HG02623 (cell line): ENCODE results near the gene GREM1.

Source experiments
- ATAC-seq: cut with Tn5 transposase; IDR thresholded peaks from one replicate; pipeline ENCODE4 v1.9.1; 2021; ENCODE audit warnings: moderate library complexity; ENCODE audit not compliant: unreplicated experiment

GREM1 gene

DNA sequence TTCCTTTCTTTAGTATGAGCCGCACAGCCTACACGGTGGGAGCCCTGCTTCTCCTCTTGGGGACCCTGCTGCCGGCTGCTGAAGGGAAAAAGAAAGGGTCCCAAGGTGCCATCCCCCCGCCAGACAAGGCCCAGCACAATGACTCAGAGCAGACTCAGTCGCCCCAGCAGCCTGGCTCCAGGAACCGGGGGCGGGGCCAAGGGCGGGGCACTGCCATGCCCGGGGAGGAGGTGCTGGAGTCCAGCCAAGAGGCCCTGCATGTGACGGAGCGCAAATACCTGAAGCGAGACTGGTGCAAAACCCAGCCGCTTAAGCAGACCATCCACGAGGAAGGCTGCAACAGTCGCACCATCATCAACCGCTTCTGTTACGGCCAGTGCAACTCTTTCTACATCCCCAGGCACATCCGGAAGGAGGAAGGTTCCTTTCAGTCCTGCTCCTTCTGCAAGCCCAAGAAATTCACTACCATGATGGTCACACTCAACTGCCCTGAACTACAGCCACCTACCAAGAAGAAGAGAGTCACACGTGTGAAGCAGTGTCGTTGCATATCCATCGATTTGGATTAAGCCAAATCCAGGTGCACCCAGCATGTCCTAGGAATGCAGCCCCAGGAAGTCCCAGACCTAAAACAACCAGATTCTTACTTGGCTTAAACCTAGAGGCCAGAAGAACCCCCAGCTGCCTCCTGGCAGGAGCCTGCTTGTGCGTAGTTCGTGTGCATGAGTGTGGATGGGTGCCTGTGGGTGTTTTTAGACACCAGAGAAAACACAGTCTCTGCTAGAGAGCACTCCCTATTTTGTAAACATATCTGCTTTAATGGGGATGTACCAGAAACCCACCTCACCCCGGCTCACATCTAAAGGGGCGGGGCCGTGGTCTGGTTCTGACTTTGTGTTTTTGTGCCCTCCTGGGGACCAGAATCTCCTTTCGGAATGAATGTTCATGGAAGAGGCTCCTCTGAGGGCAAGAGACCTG, 13.2 kb downstream of the GREM1 start:
- no peak for ATAC-seq

DNA sequence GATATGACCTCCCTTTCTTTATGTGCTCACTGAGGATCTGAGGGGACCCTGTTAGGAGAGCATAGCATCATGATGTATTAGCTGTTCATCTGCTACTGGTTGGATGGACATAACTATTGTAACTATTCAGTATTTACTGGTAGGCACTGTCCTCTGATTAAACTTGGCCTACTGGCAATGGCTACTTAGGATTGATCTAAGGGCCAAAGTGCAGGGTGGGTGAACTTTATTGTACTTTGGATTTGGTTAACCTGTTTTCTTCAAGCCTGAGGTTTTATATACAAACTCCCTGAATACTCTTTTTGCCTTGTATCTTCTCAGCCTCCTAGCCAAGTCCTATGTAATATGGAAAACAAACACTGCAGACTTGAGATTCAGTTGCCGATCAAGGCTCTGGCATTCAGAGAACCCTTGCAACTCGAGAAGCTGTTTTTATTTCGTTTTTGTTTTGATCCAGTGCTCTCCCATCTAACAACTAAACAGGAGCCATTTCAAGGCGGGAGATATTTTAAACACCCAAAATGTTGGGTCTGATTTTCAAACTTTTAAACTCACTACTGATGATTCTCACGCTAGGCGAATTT, 14.9 kb downstream of the GREM1 start:
- ATAC-seq, result no peak

DNA sequence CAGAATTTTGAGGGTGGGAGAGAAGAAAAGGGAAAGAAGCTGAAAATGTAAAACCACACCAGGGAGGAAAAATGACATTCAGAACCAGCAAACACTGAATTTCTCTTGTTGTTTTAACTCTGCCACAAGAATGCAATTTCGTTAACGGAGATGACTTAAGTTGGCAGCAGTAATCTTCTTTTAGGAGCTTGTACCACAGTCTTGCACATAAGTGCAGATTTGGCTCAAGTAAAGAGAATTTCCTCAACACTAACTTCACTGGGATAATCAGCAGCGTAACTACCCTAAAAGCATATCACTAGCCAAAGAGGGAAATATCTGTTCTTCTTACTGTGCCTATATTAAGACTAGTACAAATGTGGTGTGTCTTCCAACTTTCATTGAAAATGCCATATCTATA, 15.5 kb downstream of the GREM1 start:
- no peak for ATAC-seq

DNA sequence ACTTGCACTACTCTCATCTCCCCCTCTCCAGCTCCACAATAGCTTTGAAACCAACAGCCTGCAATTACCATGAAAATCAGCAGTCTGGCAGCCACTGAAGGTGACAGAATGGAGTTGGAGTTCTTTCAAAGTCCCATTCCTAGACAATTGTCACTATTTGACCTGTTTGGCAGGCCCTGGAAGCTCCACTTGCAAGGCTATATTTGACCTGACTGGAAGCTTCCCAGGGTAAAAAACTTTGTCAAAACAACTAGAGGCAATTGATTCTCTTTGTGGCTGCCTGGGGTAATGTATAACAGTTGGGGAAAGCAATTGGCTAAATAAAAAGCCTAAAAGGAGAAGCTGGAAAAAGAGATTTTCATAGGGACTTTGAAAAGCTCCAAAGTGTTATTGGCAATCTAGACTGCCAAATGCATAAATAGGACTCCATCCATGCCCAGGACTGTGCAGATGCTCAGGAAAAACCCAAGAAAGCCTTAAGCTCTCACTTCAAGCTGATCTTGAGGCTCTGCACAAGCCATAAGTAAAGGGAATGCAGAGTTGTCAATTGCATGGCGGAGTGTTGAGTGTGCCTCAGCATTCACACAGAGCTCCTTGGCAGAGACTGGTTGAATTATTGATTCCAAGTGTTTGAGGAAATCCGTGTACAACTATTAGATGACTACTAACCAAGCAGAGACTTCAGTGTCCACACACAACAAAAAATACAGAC, 18.3 kb downstream of the GREM1 start:
- ATAC-seq, result no peak

DNA sequence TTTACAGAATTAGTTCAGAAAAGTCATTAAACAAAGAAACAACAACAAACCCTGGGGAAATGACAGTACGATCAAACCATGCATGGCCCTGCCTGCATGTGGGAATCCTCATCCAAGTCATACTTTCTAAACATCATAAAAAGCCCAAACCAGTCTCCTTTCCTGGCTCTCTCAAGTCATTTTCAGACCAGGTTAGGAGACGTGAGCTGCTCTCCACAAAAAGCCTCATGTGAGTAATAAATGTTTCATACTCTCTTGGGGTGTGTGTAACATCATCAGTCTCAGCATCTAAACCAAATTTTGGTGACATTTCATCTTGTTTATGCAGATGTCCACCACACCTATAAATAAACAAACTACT, 18.9 kb downstream of the GREM1 start:
- ATAC-seq, result no peak

DNA sequence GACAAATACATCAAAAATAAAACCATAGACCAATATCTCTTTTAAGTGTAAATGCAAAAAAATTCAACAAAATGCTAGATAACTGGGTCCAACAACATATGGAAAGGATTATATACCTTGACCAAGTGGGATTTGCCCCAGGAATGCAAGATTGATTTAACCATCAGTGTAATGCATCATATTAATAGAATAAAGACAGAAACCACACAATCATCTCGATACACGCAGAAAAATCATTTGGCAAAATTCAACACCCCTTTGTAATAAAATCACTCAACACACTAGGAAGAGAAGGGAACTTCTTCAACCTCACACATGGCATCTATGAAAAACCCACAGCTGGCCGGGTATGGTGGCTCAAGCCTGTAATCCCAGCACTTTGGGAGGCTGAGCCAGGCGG, 19.5 kb downstream of the GREM1 start:
- ATAC-seq, result no peak

DNA sequence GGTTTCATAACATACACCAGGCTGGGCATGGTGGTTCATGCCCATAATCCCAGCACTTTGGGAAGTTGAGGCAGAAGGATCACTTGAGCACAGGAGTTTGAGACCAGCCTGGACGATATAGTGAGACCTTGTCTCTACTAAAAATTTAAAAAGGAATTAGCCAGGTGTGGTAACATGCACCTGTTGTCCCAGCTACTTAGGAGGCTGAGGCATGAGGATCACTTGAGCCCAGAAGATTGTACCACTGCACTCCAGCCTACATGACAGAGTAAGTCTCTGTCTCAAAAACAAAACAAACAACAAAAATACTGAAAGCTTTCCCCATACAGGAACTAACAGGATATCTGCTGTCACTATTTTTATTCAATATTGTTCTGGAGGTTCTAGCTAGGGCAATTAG, 20.9 kb downstream of the GREM1 start:
- no peak for ATAC-seq

DNA sequence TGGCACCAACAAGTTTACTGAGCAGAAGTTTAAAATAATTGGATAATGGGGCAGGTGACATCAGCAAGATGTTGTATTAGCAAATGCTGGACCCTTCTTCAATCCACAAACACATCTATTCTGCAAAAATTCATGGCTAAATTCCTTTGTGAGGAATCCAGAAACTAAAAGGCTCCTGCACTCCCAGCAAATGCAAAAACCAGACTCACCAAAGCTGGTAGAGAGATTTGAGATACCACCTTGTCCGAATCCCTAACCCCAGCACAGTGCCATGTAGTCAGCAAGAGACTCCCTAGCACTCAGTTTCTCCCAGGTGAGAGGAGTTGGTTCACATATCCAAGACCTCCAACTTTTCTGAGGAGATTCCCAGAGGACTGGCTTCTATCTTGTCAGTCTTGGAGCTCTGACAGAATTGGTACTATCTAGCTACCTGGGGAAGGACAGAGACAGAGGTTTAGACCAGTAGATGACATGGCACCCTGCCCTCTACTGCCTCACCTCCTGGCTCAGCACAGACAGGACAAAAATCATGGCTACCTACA, 21.8 kb downstream of the GREM1 start:
- ATAC-seq, result no peak

DNA sequence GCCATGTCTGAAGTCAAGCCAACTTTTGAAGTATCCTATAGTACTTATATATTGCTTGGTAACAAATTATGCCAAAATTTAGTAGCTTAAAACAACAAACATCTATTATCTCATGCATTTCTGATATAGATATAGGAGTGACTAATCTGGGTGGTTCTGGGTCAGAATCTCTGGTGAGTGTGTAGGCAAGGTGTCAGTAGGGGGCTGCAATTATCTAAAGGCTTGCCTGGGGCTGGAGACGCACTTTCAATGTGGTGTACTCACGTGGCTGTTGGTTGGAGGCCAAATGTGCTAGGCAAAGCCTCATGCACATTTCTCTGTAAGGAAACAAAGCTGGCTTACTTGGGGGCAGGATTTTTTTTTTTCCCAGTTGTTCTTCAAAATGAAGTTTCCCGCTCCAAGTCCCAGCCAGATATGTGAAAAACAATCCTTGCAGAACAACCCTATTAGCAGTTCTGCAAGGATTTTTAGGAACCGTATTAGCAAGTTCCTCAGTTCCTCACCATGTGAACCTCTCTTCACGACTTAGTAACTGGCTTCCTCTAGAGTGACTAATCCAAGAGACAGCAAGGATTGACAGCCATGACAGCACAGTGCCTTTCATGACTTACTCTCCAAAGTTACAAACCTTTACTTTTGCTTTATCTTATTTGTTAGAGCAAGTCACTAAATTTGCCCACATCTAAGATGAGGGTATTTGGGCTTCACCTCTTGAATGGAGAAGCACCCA, 25.8 kb downstream of the GREM1 start:
- no peak for ATAC-seq

DNA sequence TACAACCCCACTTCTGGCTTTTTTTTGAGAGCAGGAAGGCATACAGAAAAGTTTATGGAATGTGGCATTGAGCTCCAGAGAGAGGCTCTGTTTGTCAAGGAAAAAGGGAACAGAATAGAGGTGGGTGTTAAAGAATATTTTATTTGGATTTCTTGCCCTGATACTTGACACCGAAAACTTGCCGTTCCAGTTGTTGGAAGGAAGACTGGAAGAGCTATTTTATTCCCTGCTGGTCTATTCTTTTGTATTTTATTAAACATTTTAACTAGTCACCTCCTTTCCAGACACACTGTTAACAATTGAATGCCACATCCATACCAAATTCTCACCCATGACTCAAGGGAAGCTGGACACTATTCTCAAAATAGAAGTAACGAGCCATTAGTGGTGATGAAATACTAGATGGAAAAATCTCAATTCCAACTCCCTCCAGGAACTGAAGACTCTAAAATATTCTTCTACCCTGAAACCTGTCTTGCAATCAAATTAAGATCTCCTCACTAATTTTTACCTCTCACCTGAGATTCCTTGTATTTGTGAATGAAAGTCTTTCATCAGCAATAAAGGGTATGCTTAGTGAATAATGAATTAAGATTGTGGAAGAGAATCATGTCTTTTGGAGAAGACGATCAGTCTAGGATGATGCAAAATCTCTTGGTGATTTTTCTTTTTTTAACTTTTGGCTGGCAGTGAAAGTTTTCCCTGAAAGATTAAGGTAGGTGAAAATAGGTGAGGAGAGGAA, 28.5 kb downstream of the GREM1 start:
- no peak for ATAC-seq

DNA sequence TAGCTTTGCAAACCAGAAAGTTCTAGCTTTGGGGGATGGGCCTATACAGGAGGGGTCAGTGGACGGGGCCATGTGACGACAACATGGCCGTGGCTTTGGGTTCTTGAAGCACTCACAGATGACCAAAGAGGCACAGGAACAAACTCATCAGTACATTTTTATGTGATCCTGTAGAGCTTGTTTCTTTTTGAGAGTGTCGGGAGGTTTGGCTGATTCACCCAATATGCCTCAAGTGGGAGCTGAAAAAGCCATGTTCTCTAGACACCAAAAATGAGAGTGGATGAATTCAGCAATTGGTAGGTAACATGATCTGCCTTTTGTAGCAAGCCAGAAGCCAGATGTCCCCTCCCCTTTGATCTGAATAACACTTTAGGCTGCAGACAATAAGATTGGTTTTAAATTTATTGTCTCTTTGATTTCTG, 30.1 kb downstream of the GREM1 start:
- ATAC-seq, result no peak

DNA sequence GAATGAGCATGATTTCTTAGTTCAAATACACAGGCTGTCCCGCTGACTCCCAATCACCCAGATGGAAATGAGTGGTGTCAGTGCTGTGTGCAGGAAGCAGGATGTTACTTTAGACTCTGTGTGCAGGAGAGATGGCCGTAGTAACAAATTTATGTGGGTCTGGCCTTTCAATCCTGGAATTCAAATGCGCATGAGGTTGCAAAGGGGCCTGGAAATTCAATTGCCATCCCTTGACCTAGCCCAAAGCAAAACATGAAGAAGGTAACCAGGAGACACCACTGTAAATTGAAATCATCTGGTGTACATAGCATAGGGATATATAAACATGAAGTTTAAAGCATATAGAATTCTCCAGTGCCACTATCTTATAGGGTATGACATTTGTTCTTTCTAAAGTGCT, 33.2 kb downstream of the GREM1 start:
- ATAC-seq, result no peak

DNA sequence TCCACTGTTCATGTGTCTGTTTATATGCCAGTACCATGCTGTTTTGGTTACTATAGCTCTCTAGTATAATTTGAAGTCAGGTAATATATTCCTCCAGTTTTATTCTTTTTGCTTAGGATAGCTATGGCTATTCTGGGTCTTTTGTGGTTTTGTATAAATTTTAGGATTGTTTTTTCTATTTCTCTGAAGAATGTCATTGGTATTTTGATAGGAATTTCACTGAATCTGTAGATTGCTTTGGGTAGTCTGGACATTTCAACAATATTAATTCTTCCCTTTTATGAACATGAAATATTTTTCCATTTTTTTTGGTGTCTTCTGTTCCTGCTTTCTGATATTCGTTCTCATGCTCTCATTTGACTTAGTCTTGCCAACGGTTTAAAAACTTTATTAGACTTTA, 39.6 kb downstream of the GREM1 start:
- no peak for ATAC-seq

DNA sequence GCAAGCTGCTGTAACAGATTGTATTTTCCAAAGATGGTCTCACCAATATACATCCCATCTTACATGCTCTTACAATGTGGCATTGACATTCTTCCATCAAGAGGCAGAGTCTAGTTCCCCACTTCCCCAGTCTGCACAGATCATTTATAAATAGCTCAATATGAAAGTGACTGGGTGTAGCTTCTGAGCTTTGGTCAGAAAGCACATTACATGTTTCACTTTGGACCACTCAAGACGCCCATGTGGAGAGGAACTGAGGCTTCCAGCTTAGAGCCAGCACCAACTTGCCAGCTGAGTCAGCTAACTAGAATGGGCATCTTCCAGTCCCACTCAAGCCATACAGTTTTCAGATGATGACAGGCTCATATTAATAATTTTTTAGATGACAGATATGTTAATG, 45.5 kb downstream of the GREM1 start:
- ATAC-seq, result no peak

DNA sequence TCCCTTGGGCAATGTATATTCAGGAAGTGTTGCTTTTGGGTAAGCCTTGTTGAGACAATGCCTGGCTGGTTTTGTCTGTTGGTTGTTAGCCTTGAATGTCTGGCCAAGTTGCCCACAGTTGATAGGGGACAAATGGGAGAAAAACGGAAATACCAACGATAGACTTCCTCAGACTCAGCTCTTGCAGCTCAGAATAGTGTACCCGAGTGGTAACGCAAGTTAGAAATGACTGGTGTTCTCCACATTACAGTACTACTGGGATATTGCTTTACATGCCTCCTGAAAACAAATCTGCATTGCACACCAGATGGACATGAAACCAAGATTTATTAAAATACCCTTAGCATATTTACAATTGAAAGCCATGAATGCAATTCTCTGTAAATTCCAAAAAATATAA, 47.4 kb downstream of the GREM1 start:
- ATAC-seq, result no peak

DNA sequence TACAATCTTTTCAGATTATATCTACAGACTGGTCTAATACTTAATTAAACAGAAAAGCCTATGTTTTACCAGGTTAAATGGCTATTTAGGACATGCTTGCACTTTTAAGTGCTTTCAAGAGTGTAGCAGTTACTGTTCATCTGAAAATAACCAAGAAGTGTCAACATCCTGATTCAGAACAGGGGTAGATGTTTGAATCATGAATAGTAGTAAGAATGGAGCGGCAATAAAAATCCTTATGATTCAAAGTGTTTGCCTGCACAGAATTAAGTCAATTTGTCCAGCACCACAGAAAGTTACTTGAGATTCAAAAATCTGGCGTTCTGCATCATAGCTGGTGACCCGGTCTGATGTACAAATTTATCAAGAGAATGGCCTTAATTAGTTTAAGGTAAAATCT, 48.3 kb downstream of the GREM1 start:
- no peak for ATAC-seq

DNA sequence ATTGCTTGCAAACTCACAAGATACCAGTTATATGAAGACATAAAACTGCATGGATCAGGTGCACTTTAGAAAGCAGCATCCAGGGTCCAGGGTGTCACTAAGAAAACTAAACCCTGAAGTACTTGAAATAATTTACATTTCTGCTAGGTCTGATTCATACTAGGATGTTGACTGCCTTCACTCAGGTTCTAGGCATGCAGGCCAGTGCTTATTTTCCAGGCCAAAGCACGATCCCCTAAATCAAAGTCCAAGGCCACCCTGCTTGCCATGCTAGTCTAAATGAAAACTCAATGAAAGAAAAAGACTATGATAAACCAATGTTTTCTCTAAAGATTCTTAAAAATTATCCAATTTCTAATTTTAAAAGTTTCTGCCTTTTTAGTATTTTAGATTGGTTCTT, 49.4 kb downstream of the GREM1 start:
- no peak for ATAC-seq

DNA sequence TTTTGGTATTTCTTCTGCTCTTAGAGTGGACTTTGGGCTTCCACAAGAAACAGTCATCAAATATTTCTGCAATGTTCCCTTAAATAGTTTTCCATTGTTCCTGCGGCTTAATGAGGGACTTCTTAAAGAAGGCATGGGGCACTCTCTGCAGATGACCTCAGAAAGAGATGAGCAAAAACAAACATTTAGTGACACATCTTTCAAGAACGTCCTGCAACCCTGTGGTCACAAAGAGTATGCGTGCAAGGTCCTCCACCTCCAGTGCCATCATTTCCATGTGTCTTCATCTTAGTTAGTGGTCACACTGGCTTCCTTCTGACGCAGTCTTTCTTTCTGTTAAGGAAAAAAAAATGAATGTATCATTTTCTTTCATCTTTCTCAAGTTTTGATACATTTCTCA, 56.2 kb downstream of the GREM1 start:
- no peak for ATAC-seq

DNA sequence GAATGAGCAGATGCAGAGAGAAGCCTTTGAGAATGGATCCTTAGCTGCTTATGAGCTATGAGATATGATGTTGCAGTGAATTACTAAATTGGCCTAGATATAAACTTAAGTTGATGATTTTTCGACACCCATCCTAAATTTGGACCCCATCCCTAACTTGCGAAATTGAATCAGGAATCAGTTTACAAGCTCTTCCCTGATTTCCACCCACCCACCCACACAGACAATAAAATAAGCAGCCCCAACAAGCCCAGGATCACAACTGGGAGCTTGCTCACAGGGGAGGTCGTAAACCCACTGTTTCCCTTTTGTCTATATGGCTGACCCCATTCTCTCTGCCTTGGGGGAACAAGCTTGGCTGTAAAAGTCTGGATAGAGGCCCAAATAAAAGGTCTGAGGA, 57.3 kb downstream of the GREM1 start:
- no peak for ATAC-seq

DNA sequence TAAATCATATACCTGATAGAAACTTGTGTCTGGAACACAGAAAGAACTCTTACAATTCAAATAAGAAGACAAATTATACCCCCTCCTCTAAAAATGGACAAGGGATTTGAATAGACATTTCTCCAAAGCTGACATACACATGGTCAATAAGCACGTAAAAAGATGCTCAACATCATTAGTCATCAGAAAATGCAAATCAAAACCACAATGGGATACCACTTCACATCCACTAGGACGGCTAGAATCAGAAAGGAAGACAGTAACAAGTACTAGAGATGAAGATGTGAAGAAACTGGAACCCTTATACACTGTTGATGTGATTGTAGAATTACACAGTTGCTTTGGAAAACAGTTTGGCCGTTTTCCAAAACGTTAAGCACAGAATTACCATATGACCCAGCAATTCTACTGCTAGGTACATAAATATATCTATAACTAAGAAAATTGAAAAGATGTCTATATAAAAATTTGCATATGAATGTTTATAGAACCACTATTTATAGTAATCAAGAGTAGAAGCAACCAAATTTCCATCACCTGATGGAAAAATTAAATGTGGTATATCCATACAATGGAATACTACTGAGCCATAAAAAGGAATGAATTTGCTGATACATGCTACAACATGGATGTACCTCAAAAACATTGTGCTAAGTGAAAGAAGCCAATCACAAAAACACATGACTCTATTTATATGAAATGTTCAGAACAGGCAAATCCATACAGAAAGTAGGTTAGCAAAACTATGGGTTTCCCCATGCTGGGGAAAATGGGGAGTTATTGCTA, 60.8 kb downstream of the GREM1 start:
- ATAC-seq, result no peak
